Subcutaneous adipose tissue (tissue), 4 donors: ENCODE measurements around the gene PDE7B. TPM values are rescaled to one million over a fixed set of nuclear protein-coding genes. Genes with fewer than 3 reads are reported as not detected.

Source experiments
- CTCF ChIP-seq: fragments of 450-650 bp; IDR thresholded peaks from one replicate; pipeline ENCODE4 v1.5.1; 2016; ENCODE audit warnings: low read depth, mild to moderate bottlenecking, control low read depth, antibody characterized with exemption, moderate library complexity
- total RNA-seq, 4 donors: library from RNA; depleted of rRNA; stranded (reverse); fragments of >200 nt; gene quantifications; one replicate each; pipeline ENCODE4 v1.1.0, GENCODE V29; 2016

The PDE7B gene
- 10 to 100 TPM in 2 of 4 donors, 1 to 10 TPM in 2; 4.1 to 12.6 (median 9.5) TPM for total RNA-seq

DNA sequence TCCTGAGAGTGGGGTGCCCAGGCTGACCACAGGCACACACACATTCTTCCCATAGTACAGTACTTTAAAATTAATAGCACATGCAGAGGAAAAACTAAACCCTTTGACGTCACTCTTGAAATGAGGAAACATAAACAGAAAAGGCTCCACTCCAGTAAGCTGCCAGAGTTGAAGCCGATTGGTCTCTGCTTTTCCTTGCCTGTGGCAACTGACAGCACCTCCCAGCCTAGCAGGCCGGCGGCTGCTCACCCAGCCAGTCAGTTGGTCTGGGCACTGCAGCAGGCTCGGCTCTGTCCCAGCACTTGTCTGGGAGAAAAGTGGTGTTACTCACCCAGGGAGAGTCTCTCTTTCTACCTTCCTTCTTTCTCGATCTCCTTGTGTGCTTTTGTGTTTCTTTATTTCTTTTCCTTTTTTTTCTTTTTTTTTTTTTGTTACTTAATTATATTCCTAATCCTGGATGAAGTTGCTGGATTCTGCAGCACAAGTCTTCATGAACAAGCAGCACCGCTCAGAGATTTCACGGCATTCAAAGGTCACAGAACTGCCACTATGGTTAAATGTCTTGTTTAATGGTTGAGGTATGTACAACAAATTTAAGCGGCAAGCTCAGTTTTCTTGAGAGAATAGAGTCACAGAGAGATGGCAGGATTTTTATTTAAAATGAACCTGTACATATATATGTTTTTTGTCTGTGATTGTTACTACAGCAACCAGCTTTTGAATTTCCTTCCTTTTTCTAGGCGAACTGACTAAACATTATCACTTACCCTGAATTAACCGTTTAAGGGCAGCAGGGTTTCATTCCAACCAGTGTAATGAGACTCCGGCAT is at the start of gene PDE7B:
Gene PDE7B (plus strand): TSS at position 260 of the 830 bp plus-strand sequence.
- no peak for TF ChIP-seq CTCF

GRCh38 chr6:135801755-135802465 is 49.6 kb upstream of the PDE7B start:
- TF ChIP-seq CTCF, result no peak

DNA sequence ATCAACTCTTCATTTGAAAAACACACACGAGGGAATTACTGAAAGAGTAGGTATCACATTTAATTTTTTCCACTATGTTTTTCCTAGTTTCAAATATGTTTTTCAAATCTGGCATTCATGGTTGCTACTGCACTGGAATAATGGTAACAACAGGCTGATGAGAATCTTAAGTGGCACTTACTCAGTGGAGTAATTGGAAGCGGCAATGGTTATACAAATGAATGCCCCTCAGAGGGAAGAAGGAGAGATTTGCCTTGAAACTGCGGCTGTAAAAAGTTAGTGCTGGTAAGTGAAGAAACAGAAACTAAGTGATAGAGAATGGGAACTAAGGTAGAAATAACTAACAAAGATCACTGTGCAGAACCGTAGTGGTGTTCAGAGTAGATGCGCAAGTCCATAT is 41.0 kb upstream of the PDE7B start:
- no peak for TF ChIP-seq CTCF

DNA sequence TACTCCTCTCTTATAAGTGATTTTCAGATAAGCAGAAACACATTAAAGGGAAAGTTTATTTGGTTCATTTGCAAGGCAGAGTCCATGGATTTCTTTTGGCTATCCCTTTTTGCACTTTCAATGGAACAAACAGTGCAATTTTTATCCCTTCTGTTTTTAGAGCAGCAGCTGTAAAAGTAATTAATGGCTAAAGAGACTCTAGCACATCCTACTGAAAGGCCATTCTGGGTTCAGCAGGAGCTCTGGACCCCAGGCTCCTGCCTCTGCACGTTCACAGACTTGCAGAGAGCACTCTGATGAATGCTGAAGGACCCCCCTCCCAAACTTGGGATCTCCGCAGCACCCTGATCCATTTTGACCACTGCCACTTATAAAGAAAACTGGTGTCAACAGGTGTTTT is 40.3 kb upstream of the PDE7B start:
- no peak for TF ChIP-seq CTCF

DNA sequence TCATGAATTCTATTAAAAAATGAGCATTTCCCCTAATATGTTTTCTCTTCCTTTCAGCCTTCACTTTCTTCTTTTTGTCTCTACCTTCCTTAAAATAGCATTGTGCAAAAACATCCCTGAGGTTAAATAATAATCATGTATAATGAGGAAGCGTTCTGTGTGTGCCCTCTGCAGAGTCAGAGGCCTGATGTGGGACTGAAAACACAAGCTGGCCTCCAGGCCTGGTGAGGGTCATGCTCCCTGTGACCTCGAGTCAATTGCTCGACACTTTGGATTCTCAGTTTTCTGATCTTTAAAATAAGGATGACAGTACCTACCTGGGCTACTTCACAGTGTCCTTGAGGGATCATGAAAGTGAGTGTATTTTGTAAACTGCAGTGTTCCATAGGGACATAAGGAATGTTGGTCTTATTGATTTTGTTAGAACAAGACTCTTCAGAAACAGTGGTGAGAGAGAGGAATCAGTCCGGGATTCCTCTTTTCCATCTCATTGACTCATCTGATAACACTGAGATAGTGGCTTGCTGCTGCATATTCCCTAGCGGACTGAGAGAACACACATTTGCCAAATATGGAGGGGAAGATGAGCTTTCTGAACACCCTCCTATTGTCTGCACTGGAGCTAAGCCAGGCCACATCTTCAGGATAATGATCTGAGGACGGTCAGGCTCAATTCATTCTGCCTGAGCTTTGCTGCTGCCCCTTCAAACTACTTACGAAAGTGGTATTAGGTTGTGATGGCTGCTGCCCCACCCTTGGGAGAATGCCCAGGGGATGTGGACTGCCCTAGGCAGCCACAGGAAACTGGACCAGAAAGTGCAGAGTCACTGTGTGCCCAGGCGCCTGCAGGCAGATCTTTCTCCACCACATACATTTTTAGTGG is 39.6 kb upstream of the PDE7B start:
- no peak for TF ChIP-seq CTCF

DNA sequence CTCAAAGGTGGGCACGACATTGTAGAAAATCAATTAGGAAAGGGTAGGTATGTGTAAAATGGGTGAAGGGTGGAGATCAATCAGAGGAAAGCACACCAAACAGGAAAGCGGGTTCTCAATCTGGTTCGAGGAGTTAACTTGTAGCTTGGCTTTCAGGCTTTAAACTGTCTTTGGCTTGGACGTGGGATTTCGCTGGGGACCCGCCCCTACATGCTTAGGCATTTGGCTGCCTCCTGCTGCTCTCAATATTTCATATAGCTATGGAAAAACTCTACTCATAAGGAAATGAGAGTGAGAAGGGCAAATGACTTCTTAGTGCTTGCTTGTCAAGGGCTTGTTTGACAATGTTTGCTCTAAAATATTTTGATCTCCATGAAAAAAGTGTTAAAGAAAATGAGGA is 38.1 kb upstream of the PDE7B start:
- TF ChIP-seq CTCF, result no peak
